Measurements from ENCODE around the gene TCEAL2.
"Not testable (repeated sequence)": the region's sequence is repeated elsewhere in the genome, so short reads cannot be mapped to it uniquely, and the experiment has no call there.

Gene TCEAL2

GRCh38 chrX:102138064-102138463 is 12.6 kb downstream of the TCEAL2 start:
- no peak for TF ChIP-seq CTCF (IDR thresholded peaks at IDR 0.05; ENCODE audit: low read depth, low read length)
- H3K4me3 ChIP-seq (ENCODE audit: low read depth, low read length), result no peak overlapping the region

- not testable (repeated sequence) for H3K4me3 ChIP-seq (ENCODE audit: low read depth, low read length)
Measured at GRCh38 chrX:102140876-102141275, 15.4 kb downstream of the TCEAL2 start.

- not testable (repeated sequence) for H3K4me3 ChIP-seq (ENCODE audit: low read depth, low read length)
Measured at GRCh38 chrX:102141631-102142030, 16.2 kb downstream of the TCEAL2 start.

GRCh38 chrX:102142274-102142673 is 16.8 kb downstream of the TCEAL2 start, which contains the start of gene TCEAL6:
TSS of gene TCEAL6 (minus strand) at chrX:102142481.
- H3K4me3 ChIP-seq (ENCODE audit: low read depth, low read length), result not testable (repeated sequence)

GRCh38 chrX:102154218-102154860 is 28.9 kb downstream of the TCEAL2 start:
- H3K4me3 ChIP-seq (ENCODE audit: low read depth, low read length), result no peak overlapping the region
- no peak for TF ChIP-seq CTCF (IDR thresholded peaks at IDR 0.05; ENCODE audit: low read depth, low read length)

GRCh38 chrX:102154900-102155805 is 29.7 kb downstream of the TCEAL2 start:
- no peak for TF ChIP-seq CTCF (IDR thresholded peaks at IDR 0.05; ENCODE audit: low read depth, low read length)
- H3K4me3 ChIP-seq (ENCODE audit: low read depth, low read length), result no peak overlapping the region

GRCh38 chrX:102155806-102156179 is 30.3 kb downstream of the TCEAL2 start, which contains the start of gene BEX5:
TSS of gene BEX5 (minus strand) at chrX:102155977. CDS start at chrX:102154265, 1,712 bp downstream.
- no peak within 1 kb of the TSS for H3K4me3 ChIP-seq (ENCODE audit: low read depth, low read length)
- TF ChIP-seq CTCF (IDR thresholded peaks at IDR 0.05; ENCODE audit: low read depth, low read length), result no peak

Data from WI38 (cell line).